Heart right ventricle (tissue), 16 donors: Measurements from ENCODE around the gene RYR1. TPM values are rescaled to one million over a fixed set of nuclear protein-coding genes. Genes with fewer than 3 reads are reported as not detected.
"Not testable (repeated sequence)": the region's sequence is repeated elsewhere in the genome, so short reads cannot be mapped to it uniquely, and the experiment has no call there.

Source experiments
- ATAC-seq, 8 donors: fragments of 200-7000 bp; cut with Tn5 transposase; one replicate each; pipeline ENCODE4 v1.9.1; 2020; ENCODE audit warnings: mild to moderate bottlenecking in 8 of 8, moderate library complexity in 8 of 8, moderate number of reproducible peaks in 1 of 8
- DNase-seq, 2 donors: peaks; one replicate each; pipeline ENCODE4 v3.0.0-alpha.2; 2020
- H3K27ac ChIP-seq, 10 donors: fragments of 200-600 bp; sonication (generic) in 2 of 10; one replicate each; pipeline versions ENCODE4 v1.5.0 to v1.8.0; 2020 to 2022; ENCODE audit warnings: mild to moderate bottlenecking in 3 of 10
- H3K27me3 ChIP-seq, 7 donors: fragments of 200-600 bp; one replicate each; pipeline ENCODE4 v1.8.0; 2021 to 2022; ENCODE audit warnings: mild to moderate bottlenecking in 2 of 7
- H3K36me3 ChIP-seq, 9 donors: fragments of 200-600 bp; sonication (generic) in 1 of 9; one replicate each; pipeline versions ENCODE4 v1.5.0 to v1.8.0; 2020 to 2022; ENCODE audit warnings: mild to moderate bottlenecking in 2 of 9
- H3K4me1 ChIP-seq, 9 donors: fragments of 200-600 bp; sonication (generic) in 1 of 9; one replicate each; pipeline versions ENCODE4 v1.5.0 to v1.8.0; 2020 to 2022; ENCODE audit warnings: mild to moderate bottlenecking in 4 of 9
- H3K4me3 ChIP-seq, 10 donors: fragments of 200-600 bp; sonication (generic) in 2 of 10; one replicate each; pipeline versions ENCODE4 v1.5.0 to v1.8.0; 2020 to 2022; ENCODE audit warnings: mild to moderate bottlenecking in 7 of 10, moderate library complexity in 2 of 10
- H3K9me3 ChIP-seq, 11 donors: fragments of 200-600 bp in 10 of 11; sonication (generic) in 2 of 11; one replicate each; pipeline versions ENCODE4 v1.5.0 to v1.8.0; 2013 to 2022; ENCODE audit warnings: mild to moderate bottlenecking in 2 of 11, control low read depth in 1 of 11, moderate library complexity in 1 of 11
- WGBS, 2 donors: extraction: QIAGEN DNeasy Blood & Tissue Kit; methylation state at CpG; one replicate each; pipeline ENCODE4 v1.1.7; 2013; ENCODE audit warnings: inconsistent platforms in 1 of 2; 5-methylcytosine and 5-hydroxymethylcytosine counted together
- intact Hi-C, 10 donors: fragments of 100-400 bp; cut with DNase I; formaldehyde crosslinking; loops; one replicate each; pipeline versions ENCODE4 v1.11.1 to v1.14.2; 2022
- polyA plus RNA-seq, 2 donors: library from polyadenylated mRNA; stranded (reverse); fragments of 200-250 nt; gene quantifications; one replicate each; pipeline ENCODE4 v1.2.3, GENCODE V29; 2013
- total RNA-seq, 10 donors: library from RNA; stranded (reverse); fragmentation: NEBNext Ultra II Directional in 3 of 10; extraction: Animal tissue kit (Norgen Biotek cat#: 25700) in 3 of 10; gene quantifications; one replicate each; pipeline versions ENCODE4 v1.2.1 to v1.2.4, GENCODE V29; 2021 to 2023
- TF ChIP-seq, protein P1 (sequence below), 9 donors: fragments of 200-600 bp; sonication (generic) in 2 of 9; IDR thresholded peaks; one replicate each; pipeline versions ENCODE4 v1.5.0 to v1.8.0; 2021 to 2022; ENCODE audit warnings: antibody characterized with exemption in 9 of 9, mild to moderate bottlenecking in 5 of 9, moderate library complexity in 1 of 9
- donor health status: Arrhythmogenic right ventricular cardiomyopathy.
- donor health status: ischemic (EF 13 %, LVEDD 7.1; RV severe dilation, severe dysfunction).
- donor health status: healthy with polysubstance abuse.
- donor health status: DM: no; HTN: yes; CAD: no.
- donor health status: DM: no; HTN: no; CAD: no.
- donor health status: ischemic (EF 25% LVEDD 6.9; RV normal size, moderate dysfunction).
- donor health status: ischemic (EF 25% LVEDD 5.7; RV mildly dilated, moderate dysfunction).
- donor health status: healthy.
- donor health status: DM: yes; HTN: yes; CAD: no.
- donor health status: Ischemic cardiomyopathy.
- donor health status: ischemic (EF 35%, LVEDD 5.7; RV mildly dilated, moderate dysfunction).
- donor health status: nonischemic (EF 11% LVEDD 7.7; RV severe dilation, severe dysfunction).
- donor health status: DM: yes; HTN: yes; CAD: no.
- donor health status: PGD.
- donor health status: ischemic (EF 29% LVEDD 5.4; RV normal size, mild dysfunction).
- donor health status: nonischemic (EF 23%, LVEDD 6.1; RV moderate dilation, normal function).

RYR1 gene
- total and polyA plus RNA-seq, 12 donors, result 0.20 to 1.7 (median 0.74) TPM

DNA sequence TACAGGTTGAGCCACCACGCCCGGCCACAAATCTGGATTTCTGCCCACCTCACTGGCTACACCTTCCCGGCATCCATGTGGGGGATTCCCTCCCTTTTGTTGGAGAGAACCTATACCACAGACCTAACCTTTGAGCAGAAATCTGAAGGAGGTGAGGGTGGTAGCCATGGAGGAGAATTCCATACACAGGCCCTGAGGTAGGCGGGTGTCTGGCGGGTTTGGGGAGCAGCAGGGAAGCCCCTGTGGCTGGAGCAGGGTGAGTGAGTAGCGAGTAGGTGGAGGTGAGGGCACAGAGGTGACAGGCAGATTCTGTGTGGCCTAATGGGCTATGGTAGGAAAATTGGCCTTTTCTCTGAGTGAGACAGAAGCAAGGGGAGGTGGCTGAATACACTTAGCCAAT lies 196.1 kb downstream of the RYR1 start:
- no peak for DNase-seq
- Histone ChIP-seq H3K36me3 (peaks cover 0 to 98% (median 76%) of the 10 kb centered on the region in 9 donors), H3K9me3 (no peaks in the 10 kb centered on the region), H3K27me3 (no peaks in the 10 kb centered on the region), H3K4me3 (no peak overlapping the region), H3K4me1 (peaks cover 0 to 3% (median under 1%) of the 10 kb centered on the region in 9 donors), H3K27ac (no peak overlapping the region)
- TF ChIP-seq, protein P1, sequence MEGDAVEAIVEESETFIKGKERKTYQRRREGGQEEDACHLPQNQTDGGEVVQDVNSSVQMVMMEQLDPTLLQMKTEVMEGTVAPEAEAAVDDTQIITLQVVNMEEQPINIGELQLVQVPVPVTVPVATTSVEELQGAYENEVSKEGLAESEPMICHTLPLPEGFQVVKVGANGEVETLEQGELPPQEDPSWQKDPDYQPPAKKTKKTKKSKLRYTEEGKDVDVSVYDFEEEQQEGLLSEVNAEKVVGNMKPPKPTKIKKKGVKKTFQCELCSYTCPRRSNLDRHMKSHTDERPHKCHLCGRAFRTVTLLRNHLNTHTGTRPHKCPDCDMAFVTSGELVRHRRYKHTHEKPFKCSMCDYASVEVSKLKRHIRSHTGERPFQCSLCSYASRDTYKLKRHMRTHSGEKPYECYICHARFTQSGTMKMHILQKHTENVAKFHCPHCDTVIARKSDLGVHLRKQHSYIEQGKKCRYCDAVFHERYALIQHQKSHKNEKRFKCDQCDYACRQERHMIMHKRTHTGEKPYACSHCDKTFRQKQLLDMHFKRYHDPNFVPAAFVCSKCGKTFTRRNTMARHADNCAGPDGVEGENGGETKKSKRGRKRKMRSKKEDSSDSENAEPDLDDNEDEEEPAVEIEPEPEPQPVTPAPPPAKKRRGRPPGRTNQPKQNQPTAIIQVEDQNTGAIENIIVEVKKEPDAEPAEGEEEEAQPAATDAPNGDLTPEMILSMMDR (IDR thresholded peaks at IDR 0.05), result no peak
- WGBS, 2 donors, result 93 to 94% methylated on average over 6 of the region's 6 CpGs
- intact Hi-C loops, result loop anchor here in 1 of 10 donors (10.0 kb wide), 1 partner anchor 265 kb away; the partner anchor contains the start of genes NFKBIB and SIRT2
- no peak for ATAC-seq

DNA sequence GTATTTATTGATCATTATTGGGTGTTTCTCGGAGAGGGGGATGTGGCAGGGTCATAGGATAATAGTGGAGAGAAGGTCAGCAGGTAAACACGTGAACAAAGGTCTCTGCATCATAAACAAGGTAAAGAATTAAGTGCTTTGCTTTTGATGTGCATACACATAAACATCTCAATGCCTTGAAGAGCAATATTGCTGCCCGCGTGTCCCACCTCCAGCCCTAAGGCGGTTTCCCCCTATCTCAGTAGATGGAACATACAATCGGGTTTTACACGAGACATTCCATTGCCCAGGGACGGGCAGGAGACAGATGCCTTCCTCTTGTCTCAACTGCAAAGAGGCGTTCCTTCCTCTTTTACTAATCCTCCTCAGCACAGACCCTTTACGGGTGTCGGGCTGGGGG lies 197.8 kb downstream of the RYR1 start:
- Histone ChIP-seq H3K36me3 (peaks cover 0 to 98% (median 61%) of the 10 kb centered on the region in 9 donors), H3K4me1 (peaks cover 0 to 20% (median 13%) of the 10 kb centered on the region in 9 donors)
- not testable (repeated sequence) for H3K9me3 ChIP-seq, DNase-seq, H3K27me3 ChIP-seq, ATAC-seq, H3K4me3 ChIP-seq, H3K27ac ChIP-seq
- WGBS, 2 donors, result 55 to 58% methylated on average over 11 of the region's 11 CpGs
- intact Hi-C loops, result loop anchor here in 8 of 10 donors (5.0 to 10.0 kb wide), 10 partner anchors 84 to 304 kb away; partner anchors contain the start of genes FAM98C (in 4 of the 8), ECH1 (in 2 of the 8), HNRNPL (in 1 of the 8) and MRPS12 (in 1 of the 8)

DNA sequence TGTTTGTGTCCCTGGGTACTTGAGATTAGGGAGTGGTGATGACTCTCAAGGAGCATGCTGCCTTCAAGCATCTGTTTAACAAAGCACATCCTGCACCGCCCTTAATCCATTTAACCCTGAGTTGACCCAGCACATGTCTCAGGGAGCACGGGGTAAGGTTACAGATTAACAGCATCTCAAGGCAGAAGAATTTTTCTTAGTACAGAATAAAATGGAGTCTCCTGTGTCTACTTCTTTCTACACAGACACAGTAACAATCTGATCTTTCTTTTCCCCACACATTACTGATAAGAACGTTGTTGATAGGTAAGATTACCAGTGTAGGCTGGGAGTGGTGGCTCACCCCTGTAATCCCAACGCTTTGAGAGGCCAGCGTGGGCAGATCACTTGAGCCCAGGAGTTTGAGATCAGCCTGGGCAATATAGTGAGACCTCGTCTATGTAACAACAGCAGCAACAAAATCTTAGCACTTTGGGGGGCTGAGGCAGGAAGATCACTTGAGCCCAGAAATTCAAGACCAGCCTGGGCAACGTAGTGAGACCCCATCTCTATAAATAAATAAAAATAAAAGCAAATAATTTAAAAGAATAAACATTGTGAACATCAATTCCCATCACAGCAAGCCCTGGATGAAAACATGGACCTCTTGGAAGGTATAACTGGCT lies 198.5 kb downstream of the RYR1 start:
- not testable (repeated sequence) for ATAC-seq, H3K9me3 ChIP-seq, H3K4me3 ChIP-seq, H3K27me3 ChIP-seq, DNase-seq
- peaks cover 0 to 98% (median 54%) of the 10 kb centered on the region in 9 donors for H3K36me3 ChIP-seq
- peak overlapping the region in 1 of 10 donors; percentile 25 for H3K27ac ChIP-seq
- WGBS, 2 donors, result 67 to 69% methylated on average over 7 of the region's 7 CpGs
- H3K4me1 ChIP-seq, result peaks cover 0 to 26% (median 19%) of the 10 kb centered on the region in 9 donors
- intact Hi-C loops, result loop anchor here in 8 of 10 donors (2.0 to 10.0 kb wide), 11 partner anchors 85 to 303 kb away; partner anchors contain the start of genes FAM98C (in 5 of the 8), ECH1 (in 2 of the 8), HNRNPL (in 1 of the 8) and MRPS12 (in 1 of the 8)

DNA sequence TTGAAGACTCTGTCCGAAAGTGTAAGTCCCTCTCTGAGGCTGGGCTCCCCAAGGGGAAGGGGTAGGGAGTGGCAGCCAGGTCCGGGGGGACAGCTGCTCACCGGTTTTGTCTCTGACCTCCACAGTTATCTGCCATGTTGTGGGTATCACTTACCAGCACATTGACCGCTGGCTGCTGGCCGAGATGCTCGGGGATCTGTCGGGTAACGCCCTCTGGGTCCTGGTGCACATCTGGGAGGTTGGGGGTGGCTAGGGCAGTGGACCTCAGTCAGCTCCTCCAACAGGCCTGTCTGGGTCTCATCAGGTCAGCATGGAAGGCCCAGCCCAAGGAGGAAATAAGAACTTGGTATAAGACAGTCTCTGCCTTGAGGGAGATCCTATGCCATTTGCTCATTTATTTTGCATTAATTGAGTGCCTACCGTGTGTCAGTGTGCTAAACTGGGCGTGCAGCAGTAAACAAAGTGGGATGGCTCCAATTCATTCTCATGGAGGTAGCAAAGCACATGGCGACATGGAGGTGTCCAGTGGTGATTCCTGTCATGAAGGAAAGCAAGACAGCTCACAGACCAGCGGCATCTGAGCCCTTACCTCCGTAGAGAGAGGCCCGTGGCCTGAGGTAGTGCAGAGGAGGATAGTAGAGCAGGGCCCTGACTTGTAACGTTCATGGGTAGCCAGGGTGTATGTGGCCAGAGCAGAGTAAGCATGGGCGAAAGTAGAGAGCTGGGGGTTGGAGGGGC lies 199.2 kb downstream of the RYR1 start:
- no peaks in the 10 kb centered on the region for H3K27me3 ChIP-seq
- no peak for DNase-seq
- intact Hi-C loops, result loop anchor here in 8 of 10 donors (2.0 to 10.0 kb wide), 11 partner anchors 85 to 302 kb away; partner anchors contain the start of genes FAM98C (in 5 of the 8), ECH1 (in 2 of the 8), HNRNPL (in 1 of the 8) and MRPS12 (in 1 of the 8)
- no peaks in the 10 kb centered on the region for H3K9me3 ChIP-seq
- H3K36me3 ChIP-seq, result peaks cover 0 to 98% (median 47%) of the 10 kb centered on the region in 9 donors
- ATAC-seq, result no peak
- no peak overlapping the region for H3K4me3 ChIP-seq
- H3K4me1 ChIP-seq, result peaks cover 0 to 32% (median 24%) of the 10 kb centered on the region in 9 donors
- WGBS, 2 donors, result 88 to 93% methylated on average over 16 of the region's 16 CpGs
- H3K27ac ChIP-seq, result peak overlapping the region in 1 of 10 donors; percentile 25
- TF ChIP-seq, protein P1 (IDR thresholded peaks at IDR 0.05), result no peak
